HepG2 (cell line): Measurements from ENCODE around the gene ALG8. TPM values are rescaled to one million over a fixed set of nuclear protein-coding genes. Genes with fewer than 3 reads are reported as not detected.

Source experiments
- ADNP ChIP-seq: sonication (generic); formaldehyde crosslinking; IDR thresholded peaks from 2 replicates; pipeline ENCODE4 v1.4.0; 2020; ENCODE audit warnings: missing genetic modification reagents
- ATF3 ChIP-seq: sonication (generic); formaldehyde crosslinking; IDR thresholded peaks from 2 replicates; pipeline ENCODE4 v1.4.0; 2020; ENCODE audit warnings: missing genetic modification reagents
- CREM ChIP-seq, 2 experiments: sonication (generic) in 1 of 2; formaldehyde crosslinking in 1 of 2; IDR thresholded peaks; 2 replicates each; pipeline versions ENCODE4 v1.4.0 to v1.6.1; 2016 to 2020; ENCODE audit warnings: antibody characterized with exemption in 1 of 2, mild to moderate bottlenecking in 1 of 2, missing genetic modification reagents in 1 of 2
- ELF1 ChIP-seq: sonication (generic); formaldehyde crosslinking; IDR thresholded peaks from 2 replicates; pipeline ENCODE4 v1.4.0; 2020; ENCODE audit warnings: missing genetic modification reagents
- FOXC1 ChIP-seq: sonication (generic); formaldehyde crosslinking; IDR thresholded peaks from 2 replicates; pipeline ENCODE4 v1.8.0; 2022; ENCODE audit warnings: mild to moderate bottlenecking, missing genetic modification reagents, borderline replicate concordance
- FOXK1 ChIP-seq: sonication (generic); formaldehyde crosslinking; IDR thresholded peaks from 2 replicates; pipeline ENCODE4 v1.4.0; 2020; ENCODE audit warnings: low read depth, missing genetic modification reagents, borderline replicate concordance
- GMEB1 ChIP-seq: sonication (generic); formaldehyde crosslinking; IDR thresholded peaks from 2 replicates; pipeline ENCODE4 v1.5.1; 2020; ENCODE audit warnings: missing genetic modification reagents, mild to moderate bottlenecking, borderline replicate concordance
- KDM1A ChIP-seq: IDR thresholded peaks from 2 replicates; pipeline ENCODE4 v1.6.1; 2016; ENCODE audit warnings: missing compliant biosample characterization
- LRRFIP1 ChIP-seq: sonication (generic); formaldehyde crosslinking; conservative IDR thresholded peaks from 2 replicates; pipeline ENCODE4 v1.4.0; 2020; ENCODE audit warnings: missing genetic modification reagents
- MAFG ChIP-seq: sonication (generic); formaldehyde crosslinking; IDR thresholded peaks from 2 replicates; pipeline ENCODE4 v1.5.1; 2020; ENCODE audit warnings: mild to moderate bottlenecking, missing genetic modification reagents
- MIXL1 ChIP-seq: IDR thresholded peaks from 2 replicates; pipeline ENCODE4 v1.6.1; 2016
- PAF1 ChIP-seq: IDR thresholded peaks from 2 replicates; pipeline ENCODE4 v1.6.1; 2016; ENCODE audit warnings: missing genetic modification reagents, missing compliant biosample characterization
- PHF21A ChIP-seq: sonication (generic); formaldehyde crosslinking; IDR thresholded peaks from 2 replicates; pipeline ENCODE4 v1.5.0; 2020; ENCODE audit warnings: mild to moderate bottlenecking, missing genetic modification reagents
- RCOR2 ChIP-seq: IDR thresholded peaks from 2 replicates; pipeline ENCODE4 v1.6.1; 2016; ENCODE audit warnings: missing biosample characterization, missing genetic modification reagents
- SKI ChIP-seq: fragments of 450-650 bp; IDR thresholded peaks from one replicate; pipeline ENCODE4 v1.6.1; 2018; ENCODE audit warnings: mild to moderate bottlenecking; ENCODE audit not compliant: partially characterized antibody
- SP1 ChIP-seq, 2 experiments: fragments of 450-650 bp in 1 of 2; sonication (generic) in 1 of 2; formaldehyde crosslinking in 1 of 2; IDR thresholded peaks; 2 replicates each; pipeline versions ENCODE4 v1.4.0 to v1.6.1; 2016 to 2020; ENCODE audit warnings: missing genetic modification reagents in 1 of 2
- TAF15 ChIP-seq: fragments of 200-400 bp; formaldehyde crosslinking; IDR thresholded peaks from one replicate; pipeline ENCODE4 v1.6.1; 2018; ENCODE audit warnings: mild to moderate bottlenecking, low read depth, low read length; ENCODE audit not compliant: poor library complexity, severe bottlenecking
- TCF7 ChIP-seq: sonication (generic); IDR thresholded peaks from 2 replicates; pipeline ENCODE4 v1.6.1; 2016; ENCODE audit warnings: antibody characterized with exemption, low read depth
- ZFP91 ChIP-seq: sonication (generic); formaldehyde crosslinking; IDR thresholded peaks from 2 replicates; pipeline ENCODE4 v1.9.0; 2022; ENCODE audit warnings: missing genetic modification reagents, mild to moderate bottlenecking, borderline replicate concordance
- ZNF138 ChIP-seq: sonication (generic); formaldehyde crosslinking; IDR thresholded peaks from 2 replicates; pipeline ENCODE4 v1.5.0; 2020; ENCODE audit warnings: mild to moderate bottlenecking, low read depth, missing genetic modification reagents
- ZNF460 ChIP-seq: sonication (generic); formaldehyde crosslinking; IDR thresholded peaks from 2 replicates; pipeline ENCODE4 v1.5.1; 2020; ENCODE audit warnings: missing genetic modification reagents, mild to moderate bottlenecking, borderline replicate concordance
- ZNF580 ChIP-seq: IDR thresholded peaks from 2 replicates; pipeline ENCODE4 v1.6.1; 2016; ENCODE audit warnings: low read depth, borderline replicate concordance
- ZNF589 ChIP-seq: sonication (generic); formaldehyde crosslinking; conservative IDR thresholded peaks from 2 replicates; pipeline ENCODE4 v1.8.0; 2022; ENCODE audit warnings: mild to moderate bottlenecking, moderate library complexity, missing genetic modification reagents
- ZNF713 ChIP-seq: sonication (generic); formaldehyde crosslinking; IDR thresholded peaks from 2 replicates; pipeline ENCODE4 v1.4.0; 2020; ENCODE audit warnings: mild to moderate bottlenecking, missing genetic modification reagents
- polyA plus RNA-seq, 8 experiments: library from polyadenylated mRNA; depleted of rRNA in 3 of 8; stranded (reverse) in 7 of 8; unstranded in 1 of 8; fragments of >200 nt; fragmentation: Illumina TruSeq in 4 of 8; extraction: Trizol in 4 of 8; gene quantifications; 2 replicates each; pipeline versions ENCODE4 v1.2.1 to v1.2.3, GENCODE V29; 2011 to 2016; ENCODE audit warnings: low read depth in 4 of 8, missing spikeins in 1 of 8, mixed read lengths in 1 of 8; ENCODE audit not compliant: insufficient read depth in 1 of 8
- total RNA-seq, 5 experiments: library from RNA; depleted of rRNA; stranded (reverse); fragments of >200 nt; fragmentation: Illumina TruSeq; extraction: Trizol; gene quantifications; 2 replicates each; pipeline ENCODE4 v1.2.3, GENCODE V29; 2016; ENCODE audit warnings: low read depth in 1 of 5

Gene ALG8
- total and polyA plus RNA-seq, 2 of the 13 experiments (the other 11 are each of a cell fraction or from before 2014, with no cell fraction given) = 75.8 to 88.0 TPM

- TF ChIP-seq ZNF713 (CRISPR knock-in tag) (no peak), ATF3 (CRISPR knock-in tag) (no peak), ZNF580 (CRISPR knock-in tag) (peak; percentile 66; the same call in 1 of the 2 replicates), PAF1 (no peak), ADNP (CRISPR knock-in tag) (no peak; the same call in 1 of the 2 replicates), ELF1 (CRISPR knock-in tag) (0 out of 2 replicates have a peak, but pooled peaks have one; percentile 24), FOXK1 (CRISPR knock-in tag) (no peak; the same call in 1 of the 2 replicates), LRRFIP1 (no peak), TCF7 (0 out of 2 replicates have a peak, but pooled peaks have one; percentile 7), RCOR2 (CRISPR knock-in tag) (peak; percentile 87), ZNF460 (CRISPR knock-in tag) (no peak), PHF21A (CRISPR knock-in tag) (peak; percentile 83), ZFP91 (CRISPR knock-in tag) (no peak), SP1 (IDR thresholded peaks at IDR 0.05) (no peak), SP1 (CRISPR knock-in tag; IDR thresholded peaks at IDR 0.05) (no peak), TAF15 (no peak), CREM (IDR thresholded peaks at IDR 0.05) (no peak), CREM (CRISPR knock-in tag; IDR thresholded peaks at IDR 0.05) (no peak), ZNF138 (CRISPR knock-in tag) (no peak), KDM1A (CRISPR knock-in tag) (peak; percentile 71), MAFG (CRISPR knock-in tag) (no peak), MIXL1 (peak; percentile 53; the same call in 1 of the 2 replicates), ZNF589 (CRISPR knock-in tag) (no peak), SKI (peak; percentile 52), GMEB1 (CRISPR knock-in tag) (no peak), FOXC1 (0 out of 2 replicates have a peak, but pooled peaks have one; percentile 27)
Observed at GRCh38 chr11:78170874-78171549, 31.6 kb upstream of the ALG8 start (continued).
